ENCODE data around the gene NAA40.

NAA40 gene

GRCh38 chr11:64001484-64002420 lies 63.0 kb downstream of the NAA40 start:
- no peak for TF ChIP-seq JUND (IDR thresholded peaks at IDR 0.05; ENCODE audit: low read depth)
- in situ Hi-C loops (cut with HindIII; ENCODE audit: low pct_unique_long_range_greater_than_20kb, low sequenced_read_pairs) = loop anchor here (10.0 kb wide), 1 partner anchor 163 kb away; the partner anchor contains the start of gene MACROD1
- DNase-seq (ENCODE audit: low read depth in 1 of 2, low spot score in 1 of 2) = peak in 1 of 2 experiments; percentile 45

- in situ Hi-C loops (cut with HindIII; ENCODE audit: low pct_unique_long_range_greater_than_20kb, low sequenced_read_pairs) = loop anchor here (10.0 kb wide), 1 partner anchor 161 kb away; the partner anchor contains the start of gene MACROD1
- TF ChIP-seq JUND (IDR thresholded peaks at IDR 0.05; ENCODE audit: low read depth) = no peak
- DNase-seq (ENCODE audit: low read depth in 1 of 2, low spot score in 1 of 2) = no peak
These were observed 65.2 kb downstream of the NAA40 start for GRCh38 chr11:64003807-64004589.

- no peak for TF ChIP-seq JUND (IDR thresholded peaks at IDR 0.05; ENCODE audit: low read depth)
- in situ Hi-C loops (cut with HindIII; ENCODE audit: low pct_unique_long_range_greater_than_20kb, low sequenced_read_pairs) = loop anchor here (10.0 kb wide), 1 partner anchor 160 kb away; the partner anchor contains the start of gene MACROD1
- DNase-seq (ENCODE audit: low read depth in 1 of 2, low spot score in 1 of 2) = no peak
These were observed 65.8 kb downstream of the NAA40 start for GRCh38 chr11:64004590-64004984.

DNA sequence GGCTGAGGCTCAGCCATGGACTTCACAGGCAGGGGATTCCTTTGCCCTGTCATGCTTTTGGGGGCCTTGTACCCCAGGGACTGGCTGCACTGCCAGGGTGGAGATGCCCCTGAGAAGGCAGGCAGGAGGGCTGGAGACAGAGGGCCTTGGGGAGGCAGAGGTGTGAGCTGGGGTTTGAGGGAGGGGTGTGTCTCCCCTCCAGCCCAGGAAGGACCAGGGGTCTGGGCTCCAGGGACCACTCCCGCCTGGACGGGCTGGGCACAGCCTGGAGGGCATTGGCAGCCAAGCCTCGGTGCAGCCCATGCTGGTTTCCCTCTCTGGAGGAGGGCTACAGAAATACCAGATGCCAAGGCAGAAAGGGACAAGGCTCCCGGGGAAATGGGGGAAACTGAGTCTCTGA lies 66.9 kb downstream of the NAA40 start:
- peak in 1 of 2 experiments; percentile 2 for DNase-seq (ENCODE audit: low read depth in 1 of 2, low spot score in 1 of 2)
- in situ Hi-C loops (cut with HindIII; ENCODE audit: low pct_unique_long_range_greater_than_20kb, low sequenced_read_pairs) = loop anchor here (10.0 kb wide), 1 partner anchor 159 kb away; the partner anchor contains the start of gene MACROD1
- no peak for TF ChIP-seq JUND (IDR thresholded peaks at IDR 0.05; ENCODE audit: low read depth)

DNA sequence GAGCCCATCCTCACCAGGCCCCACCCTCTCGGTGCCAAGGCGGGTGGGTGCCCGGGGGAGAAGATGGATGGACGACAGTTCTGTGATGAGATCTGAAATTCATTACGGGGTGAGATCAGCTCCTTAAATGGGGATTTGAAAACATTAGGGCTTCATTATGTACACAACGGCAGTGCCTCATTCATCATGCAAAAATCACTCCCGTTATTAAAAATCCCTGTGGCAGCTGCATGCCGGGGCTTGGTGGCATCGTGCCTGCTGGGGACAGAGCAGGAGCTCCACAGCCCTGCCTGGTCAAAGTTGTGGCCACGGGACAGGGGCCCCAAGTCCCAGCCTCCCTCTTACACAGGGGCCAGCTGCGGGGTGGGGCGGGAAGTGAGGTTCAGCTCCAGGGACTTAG lies 67.6 kb downstream of the NAA40 start:
- peak in 1 of 2 experiments; percentile 12 for DNase-seq (ENCODE audit: low read depth in 1 of 2, low spot score in 1 of 2)
- in situ Hi-C loops (cut with HindIII; ENCODE audit: low pct_unique_long_range_greater_than_20kb, low sequenced_read_pairs) = loop anchor here (10.0 kb wide), 1 partner anchor 158 kb away; the partner anchor contains the start of gene MACROD1
- no peak for TF ChIP-seq JUND (IDR thresholded peaks at IDR 0.05; ENCODE audit: low read depth)

All from T47D (cell line).